GM23338 (cell line): ENCODE results near the gene UMODL1. TPM values are rescaled to one million over a fixed set of nuclear protein-coding genes. Genes with fewer than 3 reads are reported as not detected.

Experiments
- ATAC-seq: fragments of 200-7000 bp; cut with Tn5 transposase; 3 replicates; pipeline ENCODE4 v1.9.1; 2020
- DNase-seq: peaks from one replicate; pipeline ENCODE4 v3.0.0-alpha.2; 2015; ENCODE audit warnings: low spot score
- H2AFZ ChIP-seq: fragments of 200-600 bp; sonication (generic); 2 replicates; pipeline ENCODE4 v1.8.0; 2016; ENCODE audit warnings: antibody characterized with exemption, mild to moderate bottlenecking, moderate library complexity
- H3F3A ChIP-seq: fragments of 200-600 bp; sonication (generic); replicated peaks from 2 replicates; pipeline ENCODE4 v1.8.0; 2017; ENCODE audit warnings: antibody characterized with exemption, mixed run types, low read depth
- H3K27ac ChIP-seq: fragments of 200-600 bp; sonication (generic); 2 replicates; pipeline ENCODE4 v1.6.1; 2016; ENCODE audit warnings: low read depth
- H3K27me3 ChIP-seq: fragments of 200-600 bp; sonication (generic); 2 replicates; pipeline ENCODE4 v1.8.0; 2016; ENCODE audit warnings: mild to moderate bottlenecking, mixed run types, moderate library complexity; ENCODE audit not compliant: insufficient read depth
- H3K36me3 ChIP-seq: fragments of 200-600 bp; sonication (generic); 2 replicates; pipeline ENCODE4 v1.8.0; 2016; ENCODE audit warnings: mild to moderate bottlenecking; ENCODE audit not compliant: insufficient read depth
- H3K4me1 ChIP-seq: fragments of 200-600 bp; sonication (generic); 2 replicates; pipeline ENCODE4 v1.8.0; 2016; ENCODE audit warnings: mild to moderate bottlenecking, moderate library complexity; ENCODE audit not compliant: insufficient read depth
- H3K4me2 ChIP-seq: fragments of 200-600 bp; sonication (generic); 2 replicates; pipeline ENCODE4 v1.7.1; 2017; ENCODE audit warnings: mixed run types
- H3K4me3 ChIP-seq: fragments of 200-600 bp; sonication (generic); 2 replicates; pipeline ENCODE4 v1.6.1; 2016; ENCODE audit warnings: mixed run types
- H3K79me2 ChIP-seq: fragments of 200-600 bp; sonication (generic); replicated peaks from 2 replicates; pipeline ENCODE4 v1.8.0; 2017; ENCODE audit warnings: mild to moderate bottlenecking; ENCODE audit not compliant: insufficient read depth
- H3K9me2 ChIP-seq: fragments of 200-600 bp; sonication (generic); 2 replicates; pipeline ENCODE4 v1.8.0; 2017; ENCODE audit not compliant: insufficient read depth
- H4K20me1 ChIP-seq: fragments of 200-600 bp; sonication (generic); replicated peaks from 2 replicates; pipeline ENCODE4 v1.8.0; 2017; ENCODE audit warnings: mild to moderate bottlenecking; ENCODE audit not compliant: insufficient read depth
- H3K27ac Mint-ChIP-seq: 2 replicates; pipeline ENCODE4 v1.8.0; 2020; ENCODE audit warnings: inconsistent platforms, mild to moderate bottlenecking, moderate library complexity, mixed read lengths
- H3K27me3 Mint-ChIP-seq: 3 replicates; pipeline ENCODE4 v1.8.0; 2022; ENCODE audit warnings: low read depth, mild to moderate bottlenecking, moderate library complexity, mixed read lengths, inconsistent platforms; ENCODE audit not compliant: insufficient read depth, poor library complexity
- H3K36me3 Mint-ChIP-seq: 3 replicates; pipeline ENCODE4 v1.8.0; 2021; ENCODE audit warnings: low read depth, mild to moderate bottlenecking, inconsistent platforms, moderate library complexity, mixed read lengths
- H3K4me1 Mint-ChIP-seq: 3 replicates; pipeline ENCODE4 v1.8.0; 2020; ENCODE audit warnings: mild to moderate bottlenecking, inconsistent platforms, mixed read lengths
- H3K4me3 Mint-ChIP-seq: 3 replicates; pipeline ENCODE4 v1.8.0; 2021; ENCODE audit warnings: moderate library complexity, mild to moderate bottlenecking, inconsistent platforms, mixed read lengths
- H3K9me3 Mint-ChIP-seq: 3 replicates; pipeline ENCODE4 v1.8.0; 2020; ENCODE audit warnings: moderate library complexity, mild to moderate bottlenecking, inconsistent platforms, mixed read lengths
- CREB1 ChIP-seq: fragments of 250-450 bp; sonication (Bioruptor Pico); IDR thresholded peaks from 2 replicates; pipeline ENCODE4 v1.5.0; 2020; ENCODE audit warnings: low read depth, mild to moderate bottlenecking, moderate library complexity
- CTCF ChIP-seq, 2 experiments: fragments of 200-600 bp in 1 of 2; sonication (generic) in 1 of 2; conservative IDR thresholded peaks; 2 replicates each; pipeline versions ENCODE4 v1.5.1 to v1.6.1; 2016 to 2017; ENCODE audit warnings: antibody characterized with exemption in 2 of 2, low read depth in 2 of 2, mild to moderate bottlenecking in 2 of 2, moderate library complexity in 1 of 2
- ETS1 ChIP-seq: IDR thresholded peaks from 2 replicates; pipeline ENCODE4 v1.6.1; 2016; ENCODE audit warnings: antibody characterized with exemption
- EZH2 ChIP-seq: fragments of 200-600 bp; sonication (generic); IDR thresholded peaks from one replicate; pipeline ENCODE4 v1.8.0; 2017; ENCODE audit warnings: antibody characterized with exemption, mild to moderate bottlenecking, low read depth; ENCODE audit not compliant: unreplicated experiment
- EZH2phosphoT487 ChIP-seq: fragments of 200-600 bp; sonication (generic); IDR thresholded peaks from one replicate; pipeline ENCODE4 v1.8.1; 2018; ENCODE audit warnings: antibody characterized with exemption; ENCODE audit not compliant: unreplicated experiment
- STAT1 ChIP-seq: IDR thresholded peaks from one replicate; pipeline ENCODE4 v1.6.1; 2016; ENCODE audit warnings: antibody characterized with exemption; ENCODE audit not compliant: unreplicated experiment
- ZNF114 ChIP-seq: fragments of 250-450 bp; sonication (Bioruptor Pico); IDR thresholded peaks from 2 replicates; pipeline ENCODE4 v1.5.0; 2020; ENCODE audit warnings: mild to moderate bottlenecking, moderate library complexity
- ZNF331 ChIP-seq: fragments of 250-450 bp; sonication (Bioruptor Pico); IDR thresholded peaks from 2 replicates; pipeline ENCODE4 v1.5.0; 2020; ENCODE audit warnings: low read depth, mild to moderate bottlenecking, moderate library complexity
- ZNF462 ChIP-seq: fragments of 250-450 bp; sonication (Bioruptor Pico); IDR thresholded peaks from 2 replicates; pipeline ENCODE4 v1.5.0; 2020; ENCODE audit warnings: mild to moderate bottlenecking, moderate library complexity
- polyA plus RNA-seq: library from polyadenylated mRNA; unstranded; fragments of >200 nt; fragmentation: Nextera tagmentation; extraction: Ambion mirVana; gene quantifications from 2 replicates; pipeline ENCODE4 v1.2.1, GENCODE V29; 2016
- total RNA-seq: library from RNA; depleted of rRNA; stranded (reverse); fragments of >200 nt; shearing (Covaris generic); gene quantifications from 2 replicates; pipeline ENCODE4 v1.2.3, GENCODE V29; 2014

UMODL1 gene
- total and polyA plus RNA-seq, 2 experiments from 2014 or later = not detected

DNA sequence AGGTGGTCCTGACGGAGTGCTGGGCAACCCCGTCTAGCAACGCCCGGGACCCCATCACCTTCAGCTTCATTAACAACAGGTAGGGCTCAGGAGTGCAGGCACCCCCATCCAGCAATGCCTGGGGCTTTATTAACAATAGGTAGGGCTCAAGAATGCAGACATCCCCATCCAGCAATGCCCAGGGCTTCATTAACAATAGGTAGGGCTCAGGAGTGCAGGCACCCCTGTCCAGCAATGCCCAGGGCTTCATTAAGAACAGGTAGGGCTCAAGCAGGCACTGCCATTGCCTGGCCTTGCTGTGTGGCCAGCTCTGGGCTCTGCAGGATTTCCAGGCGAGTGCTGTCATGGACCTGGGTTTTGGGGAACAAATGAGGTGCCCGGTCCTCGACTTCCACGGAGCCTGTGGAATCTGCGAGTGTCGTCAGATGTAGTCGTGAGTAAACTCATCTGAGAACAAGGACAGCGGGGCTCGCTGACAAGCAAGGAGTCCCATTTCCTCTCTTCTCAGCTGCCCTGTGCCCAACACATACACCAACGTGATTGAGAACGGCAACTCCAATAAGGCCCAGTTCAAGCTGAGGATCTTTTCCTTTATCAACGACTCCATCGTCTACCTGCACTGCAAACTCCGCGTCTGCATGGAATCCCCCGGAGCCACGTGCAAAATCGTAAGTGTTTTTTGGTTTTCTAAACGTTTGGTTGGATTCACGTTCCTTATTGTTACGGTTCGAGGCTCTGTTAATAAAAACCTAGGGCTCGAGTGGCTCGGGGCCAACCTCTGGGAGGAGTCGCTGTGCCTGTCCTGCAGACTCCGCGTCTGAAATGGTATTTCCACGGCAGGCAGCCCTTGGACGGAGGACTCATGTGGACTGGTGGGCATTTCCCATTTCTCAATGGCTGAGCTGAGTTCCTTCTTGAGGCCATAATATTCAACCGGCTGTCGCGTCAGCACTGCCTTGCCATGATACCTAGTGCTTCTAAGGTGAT lies 56.3 kb downstream of the UMODL1 start:
- H3K27ac Mint-ChIP-seq = no peak overlapping the region
- no peaks in the 10 kb centered on the region for H3K79me2 ChIP-seq
- H3K4me3 Mint-ChIP-seq = no peak overlapping the region
- H4K20me1 ChIP-seq = no peaks in the 10 kb centered on the region
- peaks cover 3% of the 10 kb centered on the region; the same call in 1 of the 3 replicates for H3K4me1 Mint-ChIP-seq
- H3K27me3 Mint-ChIP-seq = peaks cover 16% of the 10 kb centered on the region
- no peaks in the 10 kb centered on the region for H3K36me3 ChIP-seq
- no peaks in the 10 kb centered on the region for H3K4me1 ChIP-seq
- H3K36me3 Mint-ChIP-seq = no peaks in the 10 kb centered on the region
- H3K9me3 Mint-ChIP-seq = no peaks in the 10 kb centered on the region
- no peak for TF ChIP-seq CREB1
- TF ChIP-seq ZNF114 (CRISPR knock-in tag) = no peak
- no peak for TF ChIP-seq CTCF (conservative IDR thresholded peaks at IDR 0.05; ENCODE audit: low read depth in 2 of 2)
- TF ChIP-seq EZH2 = no peak
- no peak for TF ChIP-seq ETS1
- no peak for TF ChIP-seq EZH2phosphoT487
- no peak for TF ChIP-seq ZNF462 (CRISPR knock-in tag)
- no peak for TF ChIP-seq STAT1
- TF ChIP-seq ZNF331 = no peak
- no peak for DNase-seq
- peaks cover 5% of the 10 kb centered on the region; the same call in 1 of the 2 replicates for H3K9me2 ChIP-seq
- H3F3A ChIP-seq = no peaks in the 10 kb centered on the region
- no peak overlapping the region for H3K4me2 ChIP-seq
- H3K27me3 ChIP-seq = no peaks in the 10 kb centered on the region
- no peak overlapping the region for H2AFZ ChIP-seq
- H3K27ac ChIP-seq = no peak overlapping the region
- no peak for ATAC-seq
- H3K4me3 ChIP-seq = no peak overlapping the region
